ENCODE data around the gene SMARCD3. TPM values are rescaled to one million over a fixed set of nuclear protein-coding genes. Genes with fewer than 3 reads are reported as not detected.

Gene SMARCD3
- polyA plus RNA-seq, 1 donor, result 29.1 TPM

DNA sequence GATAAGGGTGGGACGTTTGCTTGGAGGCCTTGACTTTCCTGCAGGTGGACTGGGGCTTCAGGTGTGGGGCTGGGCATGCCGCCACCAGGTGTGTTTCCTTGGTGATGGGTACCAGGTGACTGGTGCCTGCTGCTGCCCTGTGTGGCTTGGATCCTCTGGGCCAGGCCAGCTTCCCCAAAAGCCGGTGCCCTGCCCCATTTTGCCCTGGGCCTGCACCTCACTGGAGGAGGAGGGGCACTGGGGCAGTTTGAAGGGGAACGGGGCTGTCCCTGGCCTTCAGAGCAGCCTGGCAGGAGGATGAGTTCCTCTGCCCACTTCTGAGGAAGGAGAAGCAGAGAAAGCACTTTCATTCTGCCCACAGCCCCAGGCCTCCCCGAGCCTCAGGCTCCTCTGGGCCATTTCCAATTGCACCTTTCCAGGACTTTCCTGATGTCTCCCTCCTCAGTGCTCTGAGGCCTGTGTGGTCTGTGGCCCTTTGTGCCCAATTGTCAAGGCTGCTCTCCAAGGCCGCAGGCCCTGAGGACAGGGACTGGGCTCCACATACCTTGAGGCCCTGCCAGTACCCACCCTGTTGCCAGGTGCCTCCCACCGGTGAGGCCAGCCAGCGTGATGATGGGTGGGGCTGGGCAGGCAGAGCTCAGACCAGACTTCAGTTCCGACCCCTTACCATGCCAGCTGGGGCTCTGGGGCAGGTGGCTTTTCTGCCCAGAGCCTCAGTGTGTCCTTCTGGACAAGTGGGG lies 25.3 kb upstream of the SMARCD3 start:
- Histone ChIP-seq H3K4me3 (ENCODE audit: low read length) (no peak overlapping the region), H3K4me1 (ENCODE audit: control insufficient read depth, insufficient read depth, low read length) (peaks cover 16% of the 10 kb centered on the region), H3K27ac (ENCODE audit: low read length) (no peak overlapping the region), H3K36me3 (ENCODE audit: control insufficient read depth, insufficient read depth, low read length) (no peaks in the 10 kb centered on the region), H3K9me3 (ENCODE audit: control insufficient read depth, low read depth, low read length) (no peaks in the 10 kb centered on the region), H3K27me3 (ENCODE audit: control insufficient read depth, insufficient read depth, low read length) (peaks cover 19% of the 10 kb centered on the region)
- no peak for DNase-seq
- no CpG with 5 or more reads among the region's 9 CpGs for WGBS (ENCODE audit: insufficient coverage, low lambda C conversion rate)

GRCh38 chr7:151272877-151273276 lies 24.4 kb upstream of the SMARCD3 start:
- no CpG with 5 or more reads among the region's 7 CpGs for WGBS (ENCODE audit: insufficient coverage, low lambda C conversion rate)
- H3K9me3 ChIP-seq (ENCODE audit: control insufficient read depth, low read depth, low read length), result no peaks in the 10 kb centered on the region
- H3K27ac ChIP-seq (ENCODE audit: low read length), result no peak overlapping the region
- H3K27me3 ChIP-seq (ENCODE audit: control insufficient read depth, insufficient read depth, low read length), result peaks cover 17% of the 10 kb centered on the region
- peaks cover 16% of the 10 kb centered on the region for H3K4me1 ChIP-seq (ENCODE audit: control insufficient read depth, insufficient read depth, low read length)
- H3K36me3 ChIP-seq (ENCODE audit: control insufficient read depth, insufficient read depth, low read length), result no peaks in the 10 kb centered on the region
- H3K4me3 ChIP-seq (ENCODE audit: low read length), result no peak overlapping the region
- DNase-seq, result no peak

- Histone ChIP-seq H3K27me3 (ENCODE audit: control insufficient read depth, insufficient read depth, low read length) (peaks cover 15% of the 10 kb centered on the region), H3K27ac (ENCODE audit: low read length) (no peak overlapping the region), H3K36me3 (ENCODE audit: control insufficient read depth, insufficient read depth, low read length) (no peaks in the 10 kb centered on the region), H3K9me3 (ENCODE audit: control insufficient read depth, low read depth, low read length) (no peaks in the 10 kb centered on the region), H3K4me3 (ENCODE audit: low read length) (no peak overlapping the region), H3K4me1 (ENCODE audit: control insufficient read depth, insufficient read depth, low read length) (peaks cover 13% of the 10 kb centered on the region)
- WGBS (ENCODE audit: insufficient coverage, low lambda C conversion rate), result no CpG with 5 or more reads among the region's 10 CpGs
- no peak for DNase-seq
Measured at GRCh38 chr7:151272405-151272804, 23.9 kb upstream of the SMARCD3 start.

- Histone ChIP-seq H3K27ac (ENCODE audit: low read length) (no peak overlapping the region), H3K4me3 (ENCODE audit: low read length) (no peak overlapping the region), H3K4me1 (ENCODE audit: control insufficient read depth, insufficient read depth, low read length) (peaks cover 9% of the 10 kb centered on the region), H3K9me3 (ENCODE audit: control insufficient read depth, low read depth, low read length) (no peaks in the 10 kb centered on the region), H3K27me3 (ENCODE audit: control insufficient read depth, insufficient read depth, low read length) (peaks cover 15% of the 10 kb centered on the region), H3K36me3 (ENCODE audit: control insufficient read depth, insufficient read depth, low read length) (no peaks in the 10 kb centered on the region)
- no CpG with 5 or more reads among the region's 7 CpGs for WGBS (ENCODE audit: insufficient coverage, low lambda C conversion rate)
- peak; percentile 75 to 87 for DNase-seq
Measured at GRCh38 chr7:151271699-151272355, 23.3 kb upstream of the SMARCD3 start.

DNA sequence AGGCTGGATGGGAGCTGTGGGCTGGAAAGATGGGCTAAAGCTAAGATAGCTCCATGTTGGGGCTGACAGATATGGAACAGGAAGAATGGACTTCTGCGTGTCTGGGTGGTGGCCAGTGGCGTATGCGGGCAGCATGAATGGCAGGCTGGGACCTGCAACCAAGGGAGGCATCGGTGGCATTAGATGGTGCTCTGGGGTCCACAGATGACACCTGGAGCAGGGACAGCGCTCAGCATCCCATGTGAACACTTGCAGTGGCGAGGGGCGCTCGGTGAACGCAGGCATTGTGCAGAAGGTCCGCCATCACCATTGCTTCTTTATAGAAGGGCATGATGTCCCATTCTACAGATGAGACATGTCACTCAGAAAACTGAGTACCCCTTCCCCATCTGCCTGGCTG lies 21.0 kb upstream of the SMARCD3 start:
- DNase-seq, result no peak
- no peaks in the 10 kb centered on the region for H3K9me3 ChIP-seq (ENCODE audit: control insufficient read depth, low read depth, low read length)
- WGBS (ENCODE audit: insufficient coverage, low lambda C conversion rate), result no CpG with 5 or more reads among the region's 10 CpGs
- peaks cover 10% of the 10 kb centered on the region for H3K27me3 ChIP-seq (ENCODE audit: control insufficient read depth, insufficient read depth, low read length)
- peaks cover 9% of the 10 kb centered on the region for H3K4me1 ChIP-seq (ENCODE audit: control insufficient read depth, insufficient read depth, low read length)
- no peaks in the 10 kb centered on the region for H3K36me3 ChIP-seq (ENCODE audit: control insufficient read depth, insufficient read depth, low read length)
- H3K4me3 ChIP-seq (ENCODE audit: low read length), result no peak overlapping the region
- H3K27ac ChIP-seq (ENCODE audit: low read length), result no peak overlapping the region

- Histone ChIP-seq H3K4me1 (ENCODE audit: control insufficient read depth, insufficient read depth, low read length) (no peaks in the 10 kb centered on the region), H3K27ac (ENCODE audit: low read length) (no peak overlapping the region)
- 80% methylated on average over 1 of the region's 9 CpGs for WGBS (ENCODE audit: insufficient coverage, low lambda C conversion rate)
Measured at GRCh38 chr7:151265351-151265931, 16.9 kb upstream of the SMARCD3 start.

GRCh38 chr7:151264615-151265014 lies 16.1 kb upstream of the SMARCD3 start:
- Histone ChIP-seq H3K9me3 (ENCODE audit: control insufficient read depth, low read depth, low read length) (no peaks in the 10 kb centered on the region), H3K27me3 (ENCODE audit: control insufficient read depth, insufficient read depth, low read length) (peaks cover 32% of the 10 kb centered on the region), H3K4me3 (ENCODE audit: low read length) (no peak overlapping the region), H3K27ac (ENCODE audit: low read length) (no peak overlapping the region), H3K36me3 (ENCODE audit: control insufficient read depth, insufficient read depth, low read length) (no peaks in the 10 kb centered on the region), H3K4me1 (ENCODE audit: control insufficient read depth, insufficient read depth, low read length) (no peaks in the 10 kb centered on the region)
- no peak for DNase-seq
- no CpG with 5 or more reads among the region's 5 CpGs for WGBS (ENCODE audit: insufficient coverage, low lambda C conversion rate)

More at GRCh38 chr7:151265351-151265931, 16.9 kb upstream of the SMARCD3 start:
- H3K36me3 ChIP-seq (ENCODE audit: control insufficient read depth, insufficient read depth, low read length), result no peaks in the 10 kb centered on the region
- H3K9me3 ChIP-seq (ENCODE audit: control insufficient read depth, low read depth, low read length), result no peaks in the 10 kb centered on the region
- no peak overlapping the region for H3K4me3 ChIP-seq (ENCODE audit: low read length)
- H3K27me3 ChIP-seq (ENCODE audit: control insufficient read depth, insufficient read depth, low read length), result peaks cover 26% of the 10 kb centered on the region
- no peak for DNase-seq

GRCh38 chr7:151261529-151261928 lies 13.0 kb upstream of the SMARCD3 start:
- Histone ChIP-seq H3K27ac (ENCODE audit: low read length) (no peak overlapping the region), H3K4me3 (ENCODE audit: low read length) (no peak overlapping the region), H3K9me3 (ENCODE audit: control insufficient read depth, low read depth, low read length) (no peaks in the 10 kb centered on the region), H3K4me1 (ENCODE audit: control insufficient read depth, insufficient read depth, low read length) (no peaks in the 10 kb centered on the region), H3K36me3 (ENCODE audit: control insufficient read depth, insufficient read depth, low read length) (no peaks in the 10 kb centered on the region), H3K27me3 (ENCODE audit: control insufficient read depth, insufficient read depth, low read length) (peaks cover 40% of the 10 kb centered on the region)
- WGBS (ENCODE audit: insufficient coverage, low lambda C conversion rate), result no CpG with 5 or more reads among the region's 10 CpGs
- DNase-seq, result no peak

- Histone ChIP-seq H3K9me3 (ENCODE audit: control insufficient read depth, low read depth, low read length) (no peaks in the 10 kb centered on the region), H3K36me3 (ENCODE audit: control insufficient read depth, insufficient read depth, low read length) (no peaks in the 10 kb centered on the region), H3K4me3 (ENCODE audit: low read length) (no peak overlapping the region), H3K27ac (ENCODE audit: low read length) (no peak overlapping the region), H3K4me1 (ENCODE audit: control insufficient read depth, insufficient read depth, low read length) (no peaks in the 10 kb centered on the region), H3K27me3 (ENCODE audit: control insufficient read depth, insufficient read depth, low read length) (peaks cover 43% of the 10 kb centered on the region)
- no CpG with 5 or more reads among the region's 8 CpGs for WGBS (ENCODE audit: insufficient coverage, low lambda C conversion rate)
- DNase-seq, result no peak
Measured at GRCh38 chr7:151260883-151261282, 12.4 kb upstream of the SMARCD3 start.

GRCh38 chr7:151260471-151260870 lies 12.0 kb upstream of the SMARCD3 start:
- Histone ChIP-seq H3K36me3 (ENCODE audit: control insufficient read depth, insufficient read depth, low read length) (no peaks in the 10 kb centered on the region), H3K27ac (ENCODE audit: low read length) (no peak overlapping the region), H3K27me3 (ENCODE audit: control insufficient read depth, insufficient read depth, low read length) (peaks cover 43% of the 10 kb centered on the region), H3K9me3 (ENCODE audit: control insufficient read depth, low read depth, low read length) (no peaks in the 10 kb centered on the region), H3K4me1 (ENCODE audit: control insufficient read depth, insufficient read depth, low read length) (no peaks in the 10 kb centered on the region), H3K4me3 (ENCODE audit: low read length) (no peak overlapping the region)
- DNase-seq, result no peak
- whole genome bisulfite sequencing (ENCODE audit: insufficient coverage, low lambda C conversion rate), result no CpG with 5 or more reads among the region's 11 CpGs
